Fibroblast of skin of right biceps (primary cell): ENCODE results near the gene UCK1.

Experiments
- DNase-seq: peaks from one replicate; pipeline ENCODE4 v3.0.0-alpha.2; 2013

The UCK1 gene

GRCh38 chr9:131530920-131531832 is at the start of gene UCK1:
TSS of gene UCK1 (minus strand) at chr9:131531263. CDS start at chr9:131531174, 89 bp downstream.
- peak; percentile 81 for DNase-seq

DNA sequence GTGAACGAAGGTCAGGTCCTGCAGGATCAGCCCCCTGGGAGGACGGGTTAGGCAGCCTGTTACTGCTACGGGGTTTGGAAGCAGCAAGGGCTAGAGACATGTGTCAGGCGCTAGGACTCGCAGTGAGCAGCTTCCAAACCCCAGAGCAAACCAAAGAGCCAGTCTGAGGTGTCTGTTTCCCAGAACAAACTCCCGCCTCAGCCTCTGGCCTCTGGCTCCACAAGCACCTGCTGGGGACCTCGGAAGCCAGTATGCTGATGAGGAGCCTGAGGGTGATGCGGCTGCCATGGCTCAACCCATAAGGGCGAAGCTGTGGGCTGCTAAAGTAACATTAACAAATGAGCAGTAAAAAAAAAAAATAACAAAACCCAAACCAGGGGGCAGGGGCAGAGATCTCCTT is 49.3 kb upstream of the UCK1 start:
- DNase-seq, result no peak

DNA sequence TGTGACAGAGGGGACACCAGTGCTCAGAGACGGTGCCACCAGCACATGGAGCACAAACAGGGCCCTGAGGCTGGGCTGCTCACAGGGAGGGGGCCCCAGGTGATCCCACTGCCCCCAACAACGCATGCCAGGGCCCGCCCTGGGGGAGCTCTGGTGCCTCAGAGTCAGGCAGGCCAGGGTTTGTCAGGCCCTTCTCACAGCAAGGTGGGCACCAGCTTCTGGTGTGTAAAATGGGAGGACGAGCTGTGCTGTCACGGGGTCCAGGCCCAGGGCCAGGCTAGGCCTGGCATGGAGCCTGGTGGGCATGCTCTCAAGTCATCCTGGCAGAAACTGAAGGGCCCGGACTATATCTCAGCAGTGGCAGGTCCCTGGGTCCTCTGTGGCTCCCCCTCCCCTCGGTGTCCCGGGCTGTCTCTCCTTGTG is 48.7 kb upstream of the UCK1 start:
- DNase-seq, result no peak

GRCh38 chr9:131578731-131579504 is 47.9 kb upstream of the UCK1 start:
- DNase-seq, result no peak

GRCh38 chr9:131578021-131578420 is 47.0 kb upstream of the UCK1 start:
- no peak for DNase-seq

- DNase-seq, result no peak
Measured at GRCh38 chr9:131577005-131578000, 46.2 kb upstream of the UCK1 start.

DNA sequence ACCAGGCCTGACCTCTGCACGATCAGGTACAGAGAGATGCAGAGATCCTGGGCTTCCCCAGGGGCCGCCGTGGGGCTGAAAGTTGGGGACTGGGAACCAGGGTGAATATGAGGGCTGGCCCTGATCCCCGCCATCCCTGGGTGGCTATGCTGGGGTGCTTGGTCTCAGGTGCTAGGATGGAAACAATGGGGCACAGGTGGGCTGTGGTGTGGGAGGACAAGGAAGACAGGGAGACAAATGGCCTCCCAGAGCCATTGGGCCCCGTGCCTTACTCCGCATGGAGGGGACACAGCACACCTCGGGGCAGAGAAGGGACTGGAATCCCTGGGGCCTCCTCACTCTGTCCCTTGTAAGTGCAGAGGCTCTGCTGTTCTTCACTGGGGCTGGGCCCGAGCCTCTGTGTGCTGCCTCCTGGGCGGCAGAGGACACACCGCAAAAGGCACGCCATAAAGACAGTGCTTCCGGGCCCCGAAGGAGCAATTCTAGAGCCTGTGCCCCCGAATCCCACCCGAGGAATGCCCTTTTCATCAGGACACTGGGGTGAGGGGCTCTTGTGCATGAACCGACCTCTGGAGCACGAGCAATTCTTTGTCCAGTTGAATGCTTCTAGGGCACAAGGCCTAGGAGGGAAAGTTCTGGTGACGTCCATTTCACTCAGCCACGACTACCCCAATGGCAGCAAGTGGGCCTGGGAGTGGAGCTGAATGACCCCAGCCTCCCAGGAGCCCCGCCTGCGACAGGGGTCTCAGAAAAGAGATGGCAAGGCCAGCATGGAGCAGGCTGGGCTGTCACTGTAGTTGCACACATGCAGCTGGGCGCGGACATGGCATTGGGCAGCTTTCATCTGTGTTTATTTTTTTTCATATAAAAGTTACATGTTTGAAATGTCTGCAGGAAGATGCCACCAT is 45.1 kb upstream of the UCK1 start:
- no peak for DNase-seq

DNA sequence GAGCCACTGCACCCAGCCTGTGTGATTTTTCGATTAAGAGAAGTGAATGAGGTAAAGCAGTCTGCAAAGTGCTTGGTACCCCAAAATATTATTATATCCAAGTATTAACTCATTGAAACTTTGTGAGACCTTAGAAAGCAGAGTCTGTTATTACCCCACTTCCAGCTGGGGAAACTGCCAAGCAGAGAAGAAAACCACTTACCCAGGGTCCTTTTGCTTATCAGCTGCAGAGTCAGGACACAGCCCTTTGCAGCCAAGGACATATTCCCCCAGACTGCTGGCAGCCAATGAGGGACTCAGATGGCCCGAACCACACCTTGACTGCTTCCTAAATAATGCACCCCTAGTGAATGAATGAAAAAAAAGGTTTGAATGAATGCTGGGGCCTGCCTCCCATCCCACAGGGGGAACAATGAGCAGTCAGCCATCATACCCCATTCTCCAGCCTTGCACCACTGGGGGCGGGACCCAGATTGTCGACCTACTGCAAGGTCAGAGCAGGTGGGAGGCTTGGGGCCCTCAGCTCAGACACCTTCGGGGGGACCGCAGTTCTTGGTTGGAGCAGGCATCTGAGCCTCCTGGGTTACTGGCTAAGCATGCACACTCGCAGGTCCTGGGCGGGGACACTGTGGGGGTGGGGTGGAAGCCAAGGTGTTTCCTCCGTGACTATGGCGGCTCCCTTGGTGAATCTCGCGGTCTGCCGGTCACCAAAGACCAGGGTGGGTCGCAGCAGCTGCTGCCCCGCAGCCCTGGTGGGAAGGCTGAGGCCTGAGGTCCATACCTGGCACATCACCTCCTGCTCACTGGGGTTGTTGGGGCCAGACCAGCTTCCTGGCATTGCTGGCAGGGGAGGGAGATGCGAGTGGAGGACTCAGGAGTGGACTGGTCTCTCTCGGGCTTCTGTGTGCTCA is 43.9 kb upstream of the UCK1 start:
- DNase-seq, result no peak

GRCh38 chr9:131567910-131568309 is 36.8 kb upstream of the UCK1 start:
- DNase-seq, result no peak

DNA sequence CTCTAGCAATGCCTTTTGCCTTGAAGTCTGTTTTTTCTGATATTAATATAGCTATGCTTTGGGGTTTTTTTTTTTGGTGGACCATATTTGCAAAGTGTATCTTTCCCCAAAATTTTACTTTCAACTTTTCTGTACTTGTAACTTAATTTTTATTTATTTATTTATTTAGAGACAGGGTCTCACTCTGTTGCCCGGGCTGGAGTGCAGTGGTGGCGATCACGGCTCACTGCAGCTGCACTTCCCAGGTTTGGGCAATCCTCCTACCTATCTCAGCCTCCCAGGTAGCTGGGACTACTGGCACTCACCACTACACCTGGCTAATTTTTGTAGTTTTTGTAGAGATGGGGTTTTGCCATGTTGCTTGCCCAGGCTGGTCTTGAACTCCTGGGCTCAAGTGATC is 35.1 kb upstream of the UCK1 start:
- DNase-seq, result no peak

DNA sequence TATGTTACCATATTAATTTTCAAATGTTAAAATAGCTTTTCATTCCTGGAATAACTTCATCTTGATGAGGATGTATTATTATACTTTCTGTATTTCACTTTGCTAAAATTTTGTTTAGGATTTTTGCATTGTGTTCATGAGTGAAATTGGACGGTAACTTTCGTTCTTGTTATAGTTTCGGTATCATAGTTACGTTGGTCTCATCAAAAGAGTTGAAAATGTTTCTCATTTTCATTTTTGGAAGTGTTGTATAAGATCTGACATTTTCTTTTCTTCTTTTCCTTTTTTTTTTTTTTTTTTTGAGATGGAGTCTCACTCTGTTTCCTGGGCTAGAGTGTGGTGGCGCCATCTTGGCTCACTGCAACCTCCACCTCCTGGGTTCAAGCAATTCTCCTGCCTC is 34.3 kb upstream of the UCK1 start:
- no peak for DNase-seq

DNA sequence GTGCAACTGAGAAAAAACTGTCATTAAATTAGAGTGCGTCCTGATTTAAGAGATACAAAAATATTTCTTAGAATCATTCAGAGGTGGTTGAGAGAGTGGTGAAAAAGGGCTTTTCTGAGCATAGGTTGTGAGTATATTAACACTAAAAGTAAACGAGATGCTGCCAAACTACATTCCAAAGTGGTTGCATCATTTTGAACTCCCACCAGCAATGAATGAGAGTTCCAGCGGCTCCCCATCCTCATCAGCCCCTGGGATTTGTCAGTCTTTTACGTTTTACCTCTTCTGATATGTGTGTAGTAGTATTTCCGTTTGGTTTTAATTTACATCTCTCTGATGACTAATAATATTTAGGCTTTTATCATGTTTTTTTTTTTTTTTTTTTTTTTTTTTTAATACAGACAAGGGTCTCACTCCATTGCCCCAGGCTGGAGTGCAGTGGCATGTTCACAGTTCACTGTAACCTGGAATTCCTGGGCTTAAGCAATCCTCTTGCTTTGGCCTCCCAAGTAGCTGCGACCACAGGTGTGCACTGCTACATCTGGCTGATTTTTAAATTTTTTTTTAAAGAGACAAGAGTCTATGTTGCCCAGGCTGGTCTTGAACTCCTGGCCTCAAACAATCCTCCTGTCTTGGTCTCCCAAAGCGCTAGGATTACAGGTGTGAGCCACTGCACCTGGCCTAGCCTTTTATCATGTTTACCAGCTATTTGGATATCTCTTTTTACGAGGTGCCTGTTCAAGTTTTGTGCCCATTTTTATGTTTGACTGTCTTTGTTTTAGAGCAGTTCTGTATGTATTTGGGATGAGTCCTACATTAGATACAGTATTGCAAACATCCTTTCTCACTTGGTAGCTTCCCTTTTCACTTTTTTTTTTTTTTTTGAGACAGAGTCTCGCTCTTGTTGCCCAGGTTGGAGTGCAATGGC is 31.2 kb upstream of the UCK1 start:
- DNase-seq, result peak; percentile 49

DNA sequence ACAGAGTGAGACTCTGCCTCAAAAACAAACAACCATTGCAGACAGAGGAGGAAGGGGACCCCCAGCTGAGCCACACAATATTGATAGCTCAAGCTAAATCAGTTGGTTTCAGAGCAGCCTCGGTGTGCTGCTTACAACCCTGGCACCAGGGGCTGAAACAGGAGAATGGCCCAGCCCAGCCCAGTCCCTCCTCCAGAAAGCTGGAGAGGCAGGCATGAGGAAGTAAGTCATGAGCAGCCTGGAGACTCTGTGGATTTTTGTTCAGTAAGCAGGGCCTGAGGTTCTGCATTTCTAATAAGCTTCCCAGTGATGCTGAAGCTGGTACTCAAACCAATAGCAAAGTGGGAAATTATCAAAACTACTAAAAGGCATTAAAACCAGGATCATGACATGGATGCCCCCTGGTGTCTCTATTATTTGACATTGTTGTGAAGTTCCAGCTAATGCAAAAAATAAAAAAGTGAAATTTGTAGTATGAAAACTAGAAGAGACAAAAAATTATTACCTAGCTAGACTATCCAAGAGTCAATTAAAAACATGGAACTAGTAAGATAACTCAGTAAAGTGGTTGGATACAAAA is 28.4 kb upstream of the UCK1 start:
- no peak for DNase-seq

GRCh38 chr9:131557855-131558548 is 26.9 kb upstream of the UCK1 start:
- no peak for DNase-seq

- no peak for DNase-seq
Measured at GRCh38 chr9:131555841-131556673, 25.0 kb upstream of the UCK1 start.

- no peak for DNase-seq
Measured at GRCh38 chr9:131554843-131555351, 23.8 kb upstream of the UCK1 start.
